ENCODE measurements around the gene PAX8.

GRCh38 chr2:113272477-113272876 lies 6.2 kb downstream of the PAX8 start:
- TF ChIP-seq CTCF (conservative IDR thresholded peaks at IDR 0.05 in 1 of 2, IDR thresholded peaks at IDR 0.05 in 1 of 2; ENCODE audit: low read depth in 1 of 2, low read length in 2 of 2) (no peak), EZH2 (IDR thresholded peaks at IDR 0.05; ENCODE audit: low read length, missing control alignments) (no peak)
